Skin of body (tissue), 2 donors: ENCODE results near the gene LMAN2L. TPM values are rescaled to one million over a fixed set of nuclear protein-coding genes. Genes with fewer than 3 reads are reported as not detected.

Source experiments
- DNase-seq: peaks from one replicate; lab custom pipeline; 2025; lab: John Stamatoyannopoulos, UW
- total RNA-seq: library from RNA; depleted of rRNA; stranded (reverse); fragments of >200 nt; gene quantifications from one replicate; pipeline ENCODE4 v1.2.3, GENCODE V29; 2014

The LMAN2L gene
- total RNA-seq, 1 donor from 2014 or later = 24.6 TPM

- peak; percentile 72 for DNase-seq
These were observed 20.4 kb upstream of the LMAN2L start, which contains the start of gene CNNM4 for GRCh38 chr2:96760036-96760985. Gene CNNM4 (plus strand): TSS chr2:96760902. CDS start chr2:96761000, 98 bp downstream.

- no peak for DNase-seq
These were observed 19.7 kb upstream of the LMAN2L start for GRCh38 chr2:96759548-96759947.

DNA sequence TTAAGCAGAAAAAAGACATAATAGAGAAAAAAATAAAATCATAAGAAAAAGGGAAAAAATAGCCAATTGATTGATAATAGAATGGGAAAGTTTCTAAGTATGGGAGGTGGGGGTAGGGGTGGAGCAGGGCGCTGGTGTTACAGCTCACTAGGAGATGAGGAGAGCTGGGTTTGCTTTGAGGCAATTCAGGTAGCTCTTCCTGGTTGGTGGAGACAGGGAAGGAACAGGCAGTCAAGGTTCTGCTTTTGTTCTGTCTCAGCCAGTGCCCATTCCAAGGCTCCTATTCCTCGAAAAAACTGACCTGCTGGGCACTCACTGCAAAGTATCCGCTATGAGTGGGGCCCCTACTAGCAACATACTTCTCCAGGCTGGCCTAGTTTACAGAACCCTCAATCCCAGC is 19.1 kb upstream of the LMAN2L start:
- no peak for DNase-seq

DNA sequence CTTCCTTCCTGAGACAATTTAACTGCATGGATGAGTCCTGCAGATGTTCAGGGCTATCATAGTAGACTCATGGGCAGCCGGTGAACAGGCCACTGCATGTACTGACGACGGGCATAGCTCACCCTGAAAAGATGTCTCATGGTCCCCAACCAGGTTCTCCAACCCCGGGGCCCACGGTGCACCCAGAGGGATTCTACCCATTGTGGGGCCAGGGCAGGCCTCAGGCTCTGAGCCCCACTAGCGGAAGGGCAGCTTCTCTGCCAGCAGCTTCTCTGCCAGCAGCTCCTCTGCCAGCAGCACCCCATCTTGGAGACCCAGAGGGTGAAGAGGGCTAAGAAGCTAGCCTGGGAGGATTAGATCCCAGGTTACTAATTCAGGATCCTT is 17.6 kb upstream of the LMAN2L start:
- no peak for DNase-seq

- DNase-seq = no peak
These were observed 17.1 kb upstream of the LMAN2L start for GRCh38 chr2:96756788-96757476.

DNA sequence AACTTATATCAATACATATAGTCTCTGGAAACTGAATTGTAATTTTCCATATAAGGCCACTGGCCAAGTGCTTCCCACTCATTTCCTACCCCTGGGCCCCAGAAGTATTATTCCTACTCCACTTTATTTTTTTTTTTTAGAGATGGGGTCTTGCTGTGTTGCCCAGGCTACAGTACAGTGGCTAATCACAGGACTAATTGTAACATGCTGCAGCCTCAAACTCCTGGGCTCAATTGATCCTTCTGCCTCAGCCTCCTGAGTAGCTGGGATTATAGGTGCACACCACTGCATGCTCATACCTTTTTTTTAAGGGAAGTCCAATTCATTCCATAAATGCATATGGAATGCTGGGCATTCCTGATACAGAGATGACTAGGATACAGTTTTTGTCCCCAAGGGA is 14.5 kb upstream of the LMAN2L start:
- DNase-seq = no peak

- no peak for DNase-seq
These were observed 13.9 kb upstream of the LMAN2L start for GRCh38 chr2:96753661-96754282.

DNA sequence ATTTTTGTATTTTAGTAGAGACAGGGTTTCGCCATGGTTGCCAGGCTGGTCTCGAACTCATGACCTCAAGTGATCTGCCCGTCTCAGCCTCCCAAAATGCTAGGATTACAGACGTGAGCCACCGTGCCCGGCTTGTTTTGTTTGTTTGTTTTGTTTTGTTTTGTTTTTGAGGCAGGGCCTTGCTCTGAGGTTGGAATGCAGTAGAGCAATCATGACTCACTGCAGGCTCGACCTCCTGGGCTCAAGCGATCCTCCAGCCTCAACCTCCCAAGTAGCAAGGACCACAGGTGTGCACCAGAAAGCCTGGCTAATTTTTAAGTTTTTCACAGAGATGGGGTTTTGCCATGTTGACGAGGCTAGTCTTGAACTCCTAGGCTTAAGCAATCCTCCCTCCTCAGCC is 11.9 kb upstream of the LMAN2L start:
- no peak for DNase-seq

- no peak for DNase-seq
These were observed 7.3 kb upstream of the LMAN2L start for GRCh38 chr2:96747061-96747617.

DNA sequence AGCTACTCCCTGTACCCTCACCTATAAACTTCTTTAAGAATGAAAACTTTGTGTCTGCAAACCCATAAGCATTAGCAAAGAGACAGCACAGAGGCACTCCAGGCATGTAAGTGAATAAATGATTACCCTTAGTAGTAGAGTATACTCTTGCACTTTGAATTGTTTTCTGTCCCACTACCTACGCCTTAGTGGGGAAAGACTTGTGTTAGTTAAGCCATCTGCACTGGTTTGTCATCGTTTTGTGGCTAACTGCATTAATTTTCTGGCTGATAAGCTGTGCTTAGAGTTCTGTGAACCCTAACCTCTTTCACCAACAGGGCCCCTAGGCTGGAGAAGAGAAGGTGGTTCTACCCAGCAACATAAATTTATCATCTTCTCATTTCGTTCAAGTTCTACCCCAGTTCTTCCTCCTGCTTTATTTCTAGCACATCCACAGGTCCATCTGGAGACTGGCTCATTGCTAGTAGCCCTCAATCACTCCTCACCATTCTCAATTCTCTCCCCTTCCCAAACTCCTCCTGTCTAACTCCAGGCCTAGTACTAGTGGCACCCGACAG is 710 bp downstream of the LMAN2L start:
- DNase-seq = no peak

DNA sequence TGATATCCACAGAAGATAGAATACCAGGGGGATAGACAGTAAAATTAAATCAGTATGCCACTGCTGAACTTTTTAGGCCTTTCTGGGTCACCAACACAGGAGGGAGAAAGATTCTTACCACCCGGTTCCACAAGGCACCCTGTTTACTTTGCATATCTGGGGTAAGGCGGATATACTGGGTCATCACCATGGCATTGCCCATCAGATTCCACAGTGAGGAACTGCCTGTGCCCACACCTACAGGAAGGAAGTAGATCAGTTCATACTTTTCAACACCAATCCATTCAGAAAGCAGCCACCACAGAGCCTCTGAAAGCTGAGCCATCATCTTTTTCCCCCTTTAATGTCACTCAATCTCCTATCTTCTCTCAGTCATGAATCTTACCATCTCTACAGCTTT is 2.0 kb downstream of the LMAN2L start:
- no peak for DNase-seq

GRCh38 chr2:96737251-96737650 is 2.6 kb downstream of the LMAN2L start:
- DNase-seq = no peak

GRCh38 chr2:96734880-96735583 is 4.8 kb downstream of the LMAN2L start:
- DNase-seq = no peak

DNA sequence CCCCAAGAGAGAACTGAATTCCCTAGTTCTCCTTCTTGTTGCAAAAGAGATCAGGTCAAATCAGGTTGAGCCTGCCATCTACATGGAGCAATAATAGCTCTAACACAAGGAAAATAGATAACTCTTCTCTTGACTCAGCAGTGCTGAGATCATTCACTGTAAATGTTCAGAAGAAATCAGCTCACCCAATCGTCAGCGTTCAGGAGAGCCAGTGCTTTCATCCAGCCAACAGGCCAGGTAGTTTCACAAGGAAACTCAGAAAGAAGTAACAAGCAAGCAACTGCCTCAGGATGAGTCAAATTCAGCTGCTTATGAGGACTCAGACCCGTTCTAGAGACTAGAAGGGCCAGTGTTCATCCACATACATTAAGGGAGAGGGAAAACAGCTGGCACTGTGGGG is 5.9 kb downstream of the LMAN2L start:
- DNase-seq = no peak

DNA sequence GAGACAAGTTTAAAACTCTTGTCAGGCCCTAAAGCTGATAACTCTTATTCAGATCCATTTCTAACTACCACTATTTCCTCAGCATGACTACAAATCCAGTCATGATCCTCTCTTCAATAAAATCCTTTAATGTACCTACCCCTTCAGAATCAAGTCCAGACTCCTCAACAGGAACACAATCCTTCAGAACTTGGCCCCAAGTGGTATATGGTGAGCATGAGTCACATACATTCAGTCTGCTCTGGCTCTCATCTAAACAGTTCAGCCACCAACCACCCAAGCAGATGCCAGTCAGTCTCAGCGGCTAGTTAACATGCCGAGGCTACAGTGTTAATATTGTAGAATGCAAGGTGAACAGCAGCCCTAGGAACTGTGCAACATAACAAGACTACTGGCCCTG is 9.7 kb downstream of the LMAN2L start:
- DNase-seq = no peak

DNA sequence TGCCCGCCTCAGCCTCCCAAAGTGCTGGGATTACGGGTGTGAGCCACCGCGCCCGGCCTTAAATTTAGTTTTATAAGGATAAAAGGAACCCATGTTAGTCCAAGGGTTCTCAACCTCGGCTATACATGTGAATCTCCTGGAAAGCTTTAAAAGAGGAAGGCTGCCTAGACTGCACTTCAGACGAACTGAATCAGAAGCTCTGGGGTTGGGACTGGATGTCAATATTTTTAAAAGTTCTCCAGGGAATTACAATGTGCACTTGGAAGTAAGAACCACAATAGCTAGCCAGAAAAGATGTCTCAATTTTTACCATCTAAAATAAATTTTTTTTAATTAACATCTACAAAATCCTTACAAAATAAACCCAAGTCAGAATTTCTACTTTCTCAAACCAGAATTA is 10.1 kb downstream of the LMAN2L start:
- DNase-seq = no peak

GRCh38 chr2:96727431-96727830 is 12.4 kb downstream of the LMAN2L start:
- DNase-seq = no peak

DNA sequence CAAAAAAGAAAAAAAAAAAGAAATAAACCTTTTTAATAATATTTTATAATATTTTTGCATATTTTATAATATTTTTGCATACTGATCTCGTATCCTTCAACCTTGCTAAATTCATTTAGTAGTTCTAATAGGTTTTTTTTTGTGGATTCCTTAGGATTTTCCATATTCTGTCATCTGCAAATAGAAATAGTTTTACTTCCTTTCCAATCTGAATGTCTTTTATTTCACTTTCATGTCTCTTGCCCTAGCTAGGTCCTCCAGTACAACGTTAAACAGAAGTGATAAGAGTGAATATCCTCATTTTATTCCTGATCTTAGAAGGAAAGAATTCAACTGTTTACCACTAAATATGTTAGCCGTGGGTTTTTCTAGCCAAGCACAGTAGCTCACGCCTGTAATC is 13.7 kb downstream of the LMAN2L start:
- DNase-seq = no peak

DNA sequence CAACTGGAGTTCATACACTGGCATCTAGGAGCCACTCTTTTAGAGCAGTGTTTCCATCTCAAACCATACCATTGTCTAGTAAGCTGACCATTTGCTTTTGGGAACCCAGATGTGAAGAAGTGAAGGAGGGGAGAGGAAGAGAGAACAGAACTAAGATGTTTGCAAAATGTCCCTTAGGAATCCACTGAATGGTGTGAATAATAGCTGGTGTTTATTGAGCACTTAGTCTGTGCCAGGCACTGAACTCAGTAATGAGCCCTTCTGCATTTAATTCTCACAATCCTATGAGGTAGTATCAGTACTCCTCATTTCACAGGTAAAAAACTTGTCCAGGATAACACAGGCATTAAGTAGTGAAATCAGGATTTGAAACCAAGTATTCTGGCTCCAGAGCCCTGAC is 23.5 kb downstream of the LMAN2L start:
- DNase-seq = no peak

- DNase-seq = no peak
These were observed 24.2 kb downstream of the LMAN2L start for GRCh38 chr2:96715658-96716057.

- DNase-seq = no peak
These were observed 28.9 kb downstream of the LMAN2L start for GRCh38 chr2:96710985-96711384.
